Measurements from ENCODE around the gene TNS1. TPM values are rescaled to one million over a fixed set of nuclear protein-coding genes. Genes with fewer than 3 reads are reported as not detected.
A peak's percentile ranks its signal among the peaks of the same experiment; 100 is the strongest.

The TNS1 gene
- total RNA-seq, 1 donor from 2014 or later, result 219 TPM

- TF ChIP-seq CTCF (IDR thresholded peaks at IDR 0.05; ENCODE audit: insufficient read depth, low read depth, low read length), result no peak
- TF ChIP-seq EZH2 (IDR thresholded peaks at IDR 0.05; ENCODE audit: insufficient read depth, low read length), result no peak
- H3K9ac ChIP-seq (ENCODE audit: low read length), result no peak overlapping the region
- H3K27me3 ChIP-seq (ENCODE audit: insufficient read depth, low read length), result no peaks in the 10 kb centered on the region
- Mint-ChIP-seq H3K4me1 (ENCODE audit: low read depth, unreplicated experiment) (peaks cover 40% of the 10 kb centered on the region), H3K27me3 (ENCODE audit: low read depth, unreplicated experiment) (peaks cover 3% of the 10 kb centered on the region), H3K36me3 (ENCODE audit: low read depth, unreplicated experiment) (peaks cover 19% of the 10 kb centered on the region), H3K9me3 (ENCODE audit: unreplicated experiment) (no peaks in the 10 kb centered on the region), H3K4me3 (ENCODE audit: unreplicated experiment) (peak overlapping the region; percentile 45), H3K27ac (ENCODE audit: unreplicated experiment) (no peak overlapping the region)
- no peak for FAIRE-seq
- H3K27ac ChIP-seq (ENCODE audit: low read depth, low read length), result no peak overlapping the region
- DNase-seq (ENCODE audit: low read depth), result no peak
- H3K4me2 ChIP-seq (ENCODE audit: low read length), result no peak overlapping the region
- peaks cover 2% of the 10 kb centered on the region for H3K36me3 ChIP-seq (ENCODE audit: insufficient read depth, low read length)
- H3K9me3 ChIP-seq (ENCODE audit: insufficient read depth, low read depth, low read length), result no peaks in the 10 kb centered on the region
- H2AFZ ChIP-seq (ENCODE audit: low read depth, low read length), result no peak overlapping the region
- peaks cover 88% of the 10 kb centered on the region for H4K20me1 ChIP-seq (ENCODE audit: insufficient read depth, low read length)
- no peak overlapping the region for H3K4me3 ChIP-seq (ENCODE audit: insufficient read depth, low read depth, low read length)
- H3K79me2 ChIP-seq (ENCODE audit: insufficient read depth, low read length), result peaks cover 58% of the 10 kb centered on the region
- no peaks in the 10 kb centered on the region for H3K4me1 ChIP-seq (ENCODE audit: insufficient read depth, low read length)
These were observed 53.3 kb downstream of the TNS1 start for GRCh38 chr2:217949447-217949846.

DNA sequence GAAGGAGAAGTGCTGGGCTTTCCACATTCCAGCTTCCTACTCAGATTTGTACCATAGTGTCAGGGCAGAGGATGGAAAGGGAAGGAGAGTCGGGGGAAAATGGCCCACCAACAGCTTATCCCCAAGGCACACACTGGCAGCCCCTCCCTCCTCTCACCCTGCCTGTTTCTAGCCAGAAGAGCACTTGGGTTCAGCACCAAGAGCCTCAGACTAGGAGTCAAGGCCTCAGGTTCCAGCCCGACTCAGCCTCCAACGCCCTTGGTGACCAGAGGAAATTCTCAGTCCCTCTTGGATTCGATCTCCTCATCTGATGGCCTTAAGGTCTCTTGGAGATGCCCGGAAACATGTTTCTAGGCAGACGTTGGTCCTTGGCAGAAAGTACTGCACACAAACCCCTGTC lies 53.9 kb downstream of the TNS1 start:
- Histone ChIP-seq H3K27me3 (ENCODE audit: insufficient read depth, low read length) (no peaks in the 10 kb centered on the region), H3K27ac (ENCODE audit: low read depth, low read length) (no peak overlapping the region), H3K9me3 (ENCODE audit: insufficient read depth, low read depth, low read length) (no peaks in the 10 kb centered on the region), H2AFZ (ENCODE audit: low read depth, low read length) (no peak overlapping the region), H3K79me2 (ENCODE audit: insufficient read depth, low read length) (peaks cover 59% of the 10 kb centered on the region), H3K4me2 (ENCODE audit: low read length) (no peak overlapping the region), H4K20me1 (ENCODE audit: insufficient read depth, low read length) (peaks cover 90% of the 10 kb centered on the region), H3K4me1 (ENCODE audit: insufficient read depth, low read length) (peaks cover 5% of the 10 kb centered on the region), H3K4me3 (ENCODE audit: insufficient read depth, low read depth, low read length) (no peak overlapping the region), H3K9ac (ENCODE audit: low read length) (no peak overlapping the region), H3K36me3 (ENCODE audit: insufficient read depth, low read length) (peaks cover 2% of the 10 kb centered on the region)
- Mint-ChIP-seq H3K4me1 (ENCODE audit: low read depth, unreplicated experiment) (peaks cover 42% of the 10 kb centered on the region), H3K36me3 (ENCODE audit: low read depth, unreplicated experiment) (peaks cover 20% of the 10 kb centered on the region), H3K9me3 (ENCODE audit: unreplicated experiment) (no peaks in the 10 kb centered on the region), H3K4me3 (ENCODE audit: unreplicated experiment) (no peak overlapping the region), H3K27me3 (ENCODE audit: low read depth, unreplicated experiment) (peaks cover 3% of the 10 kb centered on the region), H3K27ac (ENCODE audit: unreplicated experiment) (no peak overlapping the region)
- DNase-seq (ENCODE audit: low read depth) (no peak), FAIRE-seq (no peak)
- TF ChIP-seq EZH2 (IDR thresholded peaks at IDR 0.05; ENCODE audit: insufficient read depth, low read length) (no peak), CTCF (IDR thresholded peaks at IDR 0.05; ENCODE audit: insufficient read depth, low read depth, low read length) (no peak)

DNA sequence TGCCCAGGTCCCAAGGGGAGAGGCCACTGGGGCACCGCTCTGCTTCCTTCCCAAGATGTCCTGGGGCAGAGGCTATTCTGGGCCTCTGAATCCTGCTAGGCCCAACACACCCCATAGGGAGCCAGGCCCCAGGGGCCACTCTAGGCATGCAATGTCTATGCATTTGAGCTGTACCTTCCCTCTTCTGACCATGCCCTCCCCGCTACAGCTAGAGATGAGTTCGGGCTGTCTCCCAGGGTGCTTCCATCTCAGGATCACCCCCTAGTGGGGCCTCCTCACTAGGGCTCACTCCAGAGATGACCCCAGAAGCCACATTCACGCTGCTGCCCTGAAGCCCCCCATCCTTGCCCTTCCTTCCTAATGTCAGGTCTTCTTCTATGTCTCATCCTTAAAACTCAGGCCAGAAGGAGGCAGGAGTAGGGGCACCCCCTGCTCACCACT lies 54.4 kb downstream of the TNS1 start:
- H3K4me1 ChIP-seq (ENCODE audit: insufficient read depth, low read length), result peaks cover 9% of the 10 kb centered on the region
- peaks cover 24% of the 10 kb centered on the region for H3K36me3 Mint-ChIP-seq (ENCODE audit: low read depth, unreplicated experiment)

More for the DNA sequence above, 54.4 kb downstream of the TNS1 start:
- H3K27me3 ChIP-seq (ENCODE audit: insufficient read depth, low read length), result no peaks in the 10 kb centered on the region
- H3K36me3 ChIP-seq (ENCODE audit: insufficient read depth, low read length), result peaks cover 2% of the 10 kb centered on the region
- peaks cover 59% of the 10 kb centered on the region for H3K79me2 ChIP-seq (ENCODE audit: insufficient read depth, low read length)
- H2AFZ ChIP-seq (ENCODE audit: low read depth, low read length), result no peak overlapping the region
- no peak overlapping the region for H3K9ac ChIP-seq (ENCODE audit: low read length)
- no peak overlapping the region for H3K4me3 Mint-ChIP-seq (ENCODE audit: unreplicated experiment)
- TF ChIP-seq EZH2 (IDR thresholded peaks at IDR 0.05; ENCODE audit: insufficient read depth, low read length) (no peak), CTCF (IDR thresholded peaks at IDR 0.05; ENCODE audit: insufficient read depth, low read depth, low read length) (no peak)
- FAIRE-seq (no peak), DNase-seq (ENCODE audit: low read depth) (no peak)
- no peak overlapping the region for H3K4me2 ChIP-seq (ENCODE audit: low read length)
- no peak overlapping the region for H3K27ac ChIP-seq (ENCODE audit: low read depth, low read length)
- peaks cover 3% of the 10 kb centered on the region for H3K27me3 Mint-ChIP-seq (ENCODE audit: low read depth, unreplicated experiment)
- peaks cover 42% of the 10 kb centered on the region for H3K4me1 Mint-ChIP-seq (ENCODE audit: low read depth, unreplicated experiment)
- H3K9me3 ChIP-seq (ENCODE audit: insufficient read depth, low read depth, low read length), result no peaks in the 10 kb centered on the region
- H3K4me3 ChIP-seq (ENCODE audit: insufficient read depth, low read depth, low read length), result no peak overlapping the region
- peaks cover 95% of the 10 kb centered on the region for H4K20me1 ChIP-seq (ENCODE audit: insufficient read depth, low read length)
- no peaks in the 10 kb centered on the region for H3K9me3 Mint-ChIP-seq (ENCODE audit: unreplicated experiment)
- no peak overlapping the region for H3K27ac Mint-ChIP-seq (ENCODE audit: unreplicated experiment)
